Fibroblast of skin of abdomen (primary cell): ENCODE results near the gene HTRA2. TPM values are rescaled to one million over a fixed set of nuclear protein-coding genes. Genes with fewer than 3 reads are reported as not detected.
"Not testable (repeated sequence)": the region's sequence is repeated elsewhere in the genome, so short reads cannot be mapped to it uniquely, and the experiment has no call there.

Source experiments
- DNase-seq: peaks from one replicate; pipeline ENCODE4 v3.0.0-alpha.2; 2013
- polyA plus RNA-seq, 2 experiments: library from polyadenylated mRNA; unstranded; fragments of 120-200 nt; gene quantifications; one replicate each; pipeline ENCODE4 v1.2.1, GENCODE V29; 2013; ENCODE audit not compliant: insufficient read length in 2 of 2

HTRA2 gene
- 23.0 TPM for polyA plus RNA-seq (2013, experiment 1 of 2; ENCODE audit: insufficient read length)
- 22.6 TPM for polyA plus RNA-seq (2013, experiment 2 of 2; ENCODE audit: insufficient read length)

DNA sequence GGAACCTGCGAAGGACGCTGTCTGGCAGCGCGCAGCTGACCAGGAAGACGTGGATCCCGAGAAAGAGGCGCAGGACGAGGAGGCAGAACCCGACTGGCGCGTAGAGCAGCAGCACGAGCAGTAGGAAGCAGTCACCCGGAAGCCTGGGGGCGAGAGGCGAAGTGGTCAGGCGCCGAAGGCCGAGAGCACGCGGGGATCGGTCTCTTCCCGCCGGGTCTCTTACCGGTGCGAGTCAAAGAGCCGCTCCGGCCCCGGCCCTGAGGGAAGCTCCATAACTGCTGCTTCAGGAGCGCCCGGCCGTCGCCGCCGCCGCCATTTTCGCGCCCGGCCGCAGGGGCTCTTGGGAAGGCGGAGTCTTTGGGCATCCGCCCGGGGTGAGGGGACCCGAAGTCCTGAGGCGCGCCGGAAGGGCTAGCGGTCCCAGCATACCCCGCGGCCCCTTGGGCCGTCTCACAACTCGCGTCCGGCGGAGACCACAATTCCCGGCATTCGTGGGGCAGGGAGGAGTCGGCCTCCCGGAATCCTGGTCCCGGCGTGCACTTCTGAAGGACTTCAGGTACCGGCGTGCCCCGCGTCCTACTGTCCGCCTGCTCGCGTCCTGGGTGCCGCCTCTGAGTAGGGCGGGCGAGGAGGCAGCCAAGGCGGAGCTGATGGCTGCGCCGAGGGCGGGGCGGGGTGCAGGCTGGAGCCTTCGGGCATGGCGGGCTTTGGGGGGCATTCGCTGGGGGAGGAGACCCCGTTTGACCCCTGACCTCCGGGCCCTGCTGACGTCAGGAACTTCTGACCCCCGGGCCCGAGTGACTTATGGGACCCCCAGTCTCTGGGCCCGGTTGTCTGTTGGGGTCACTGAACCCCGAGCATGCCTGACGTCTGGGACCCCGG is at the start of gene HTRA2, which contains the start of gene AUP1:
TSS of gene HTRA2 (plus strand) at position 577 of the 882 bp plus-strand sequence. CDS start at position 651, 74 bp downstream.
TSS of gene AUP1 (minus strand) at position 350 of the 882 bp plus-strand sequence. CDS start at position 273, 77 bp downstream.
- DNase-seq = peak; percentile 99

DNA sequence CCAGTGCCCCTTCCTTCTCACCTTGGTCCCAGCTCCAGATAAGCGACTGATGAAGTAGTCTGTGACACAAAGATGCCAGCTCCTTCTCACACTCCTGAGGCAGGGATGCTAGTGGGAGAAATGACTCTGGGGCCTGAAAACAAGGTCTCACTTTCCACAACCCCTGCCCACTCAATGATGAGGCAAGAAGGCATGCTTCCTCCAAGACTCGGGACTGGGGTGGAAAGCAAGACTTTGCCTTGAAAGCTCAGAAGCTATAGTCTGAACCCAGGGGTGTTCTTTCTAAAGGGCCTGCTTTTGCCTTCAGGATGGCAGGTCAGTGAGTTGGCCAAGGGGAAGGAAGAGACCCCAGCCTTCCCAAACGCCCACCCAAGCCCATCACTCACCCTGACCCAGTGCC is 48.3 kb upstream of the HTRA2 start:
- no peak for DNase-seq

DNA sequence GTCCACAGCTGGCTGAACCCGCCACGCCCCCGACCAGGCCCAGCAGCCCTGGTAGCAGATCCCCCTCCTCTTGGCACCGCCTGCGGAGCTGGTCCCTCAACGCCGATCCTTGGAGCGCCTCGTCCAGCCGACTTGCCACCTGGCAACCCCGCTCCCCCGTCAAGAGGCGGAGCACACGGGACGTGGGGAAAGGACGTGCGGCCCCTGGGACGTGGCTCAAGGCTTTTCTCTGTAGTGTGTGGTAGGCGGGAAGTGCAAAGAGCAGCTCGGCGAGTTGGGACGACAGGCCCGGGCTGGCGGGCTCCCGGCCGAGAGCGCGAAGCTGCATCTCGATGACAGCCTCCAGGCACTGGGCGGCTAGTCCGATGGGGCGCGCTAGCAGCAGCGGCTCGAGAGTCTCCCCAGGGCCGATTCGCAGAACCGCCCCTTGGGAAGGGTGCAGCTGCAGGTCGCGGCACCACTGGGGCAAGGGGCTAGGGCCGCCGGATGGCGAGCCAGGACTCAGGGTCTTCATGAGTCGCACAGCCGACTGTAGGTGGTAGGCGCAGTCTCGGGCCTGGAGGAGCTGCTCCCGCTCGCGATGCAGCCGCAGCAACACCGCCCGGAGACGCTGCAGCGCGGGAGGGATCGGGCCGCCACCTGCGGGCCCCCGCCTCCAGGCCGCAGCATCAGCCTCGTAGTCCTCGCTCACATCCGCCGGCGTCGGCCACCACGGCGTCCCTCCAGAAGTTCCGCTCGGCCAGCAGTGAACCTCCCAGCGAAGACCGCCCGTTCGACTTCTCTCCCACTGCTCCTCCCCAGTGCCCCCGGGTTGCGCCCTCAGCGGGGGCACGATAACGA is 47.6 kb upstream of the HTRA2 start:
- no peak for DNase-seq

- peak; percentile 95 for DNase-seq
These were observed 46.7 kb upstream of the HTRA2 start, which contains the start of the genes CCDC142 and TTC31 for GRCh38 chr2:74482801-74483674. CCDC142 (minus strand) TSS chr2:74482998; CDS start chr2:74482837, 161 bp downstream. TTC31 (plus strand) TSS chr2:74483081; CDS start chr2:74483096, 15 bp downstream.

DNA sequence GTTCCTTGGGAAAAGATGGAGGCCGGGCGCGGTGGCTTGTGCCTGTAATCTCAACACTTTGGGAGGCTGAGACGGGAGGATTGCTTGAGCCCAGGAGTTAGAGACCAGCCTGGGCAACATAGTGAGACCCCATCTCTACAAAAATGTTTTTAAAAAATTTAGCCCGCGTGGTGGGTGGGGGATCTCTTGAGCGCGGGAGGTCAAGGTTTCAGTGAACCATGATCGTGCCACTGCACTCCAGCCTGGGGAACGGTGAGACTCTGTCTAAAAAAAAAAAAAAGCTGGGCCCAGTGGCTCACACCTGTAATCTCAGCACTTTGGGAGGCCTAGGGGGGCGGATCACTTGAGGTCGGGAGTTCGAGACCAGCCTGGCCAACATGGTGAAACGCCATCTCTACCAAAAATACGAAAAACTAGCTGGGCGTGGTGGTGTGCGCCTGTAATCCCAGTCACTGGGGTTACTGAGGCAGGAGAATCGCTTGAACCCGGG is 46.0 kb upstream of the HTRA2 start:
- DNase-seq = not testable (repeated sequence)

DNA sequence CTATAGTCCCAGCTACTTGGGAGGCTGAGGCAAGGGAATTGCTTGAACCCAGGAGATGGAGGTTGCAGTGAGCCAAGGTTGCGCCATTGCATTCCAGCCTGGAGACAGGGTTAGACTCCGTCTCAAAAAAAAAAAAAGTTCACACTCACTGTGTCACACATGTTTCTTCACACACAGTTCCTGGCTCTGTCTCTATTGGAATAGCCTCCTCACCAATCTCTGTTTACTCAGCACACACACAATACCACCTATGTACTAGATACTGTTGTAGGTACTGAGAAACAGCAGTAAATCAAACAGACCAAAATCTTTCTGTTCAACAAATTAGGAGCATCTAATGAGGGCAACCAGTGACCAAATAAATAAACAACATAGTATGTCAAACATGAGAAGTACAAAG is 43.6 kb upstream of the HTRA2 start:
- DNase-seq = no peak

GRCh38 chr2:74488643-74489481 is 40.9 kb upstream of the HTRA2 start:
- DNase-seq = no peak

DNA sequence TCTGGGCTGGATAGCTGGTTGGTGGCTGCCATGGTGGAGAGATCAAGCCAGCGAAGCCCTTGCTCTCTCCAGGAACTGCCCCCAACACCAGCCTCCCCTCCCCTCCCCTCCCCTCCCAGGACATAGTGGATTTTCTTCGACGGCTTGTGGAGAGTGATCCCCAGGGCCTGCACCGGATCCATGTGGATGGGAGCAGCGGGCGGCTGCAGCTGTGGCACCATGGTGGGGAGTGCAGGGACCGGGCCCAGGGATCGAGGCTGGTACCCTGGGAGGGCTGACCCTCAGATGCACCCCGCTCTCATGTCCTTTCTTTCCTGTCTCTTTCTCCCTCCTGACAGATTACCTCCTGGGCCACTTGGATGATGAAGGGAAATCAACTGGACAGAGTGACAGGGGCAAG is 39.8 kb upstream of the HTRA2 start:
- no peak for DNase-seq

- DNase-seq = no peak
These were observed 37.8 kb upstream of the HTRA2 start for GRCh38 chr2:74491648-74492544.

DNA sequence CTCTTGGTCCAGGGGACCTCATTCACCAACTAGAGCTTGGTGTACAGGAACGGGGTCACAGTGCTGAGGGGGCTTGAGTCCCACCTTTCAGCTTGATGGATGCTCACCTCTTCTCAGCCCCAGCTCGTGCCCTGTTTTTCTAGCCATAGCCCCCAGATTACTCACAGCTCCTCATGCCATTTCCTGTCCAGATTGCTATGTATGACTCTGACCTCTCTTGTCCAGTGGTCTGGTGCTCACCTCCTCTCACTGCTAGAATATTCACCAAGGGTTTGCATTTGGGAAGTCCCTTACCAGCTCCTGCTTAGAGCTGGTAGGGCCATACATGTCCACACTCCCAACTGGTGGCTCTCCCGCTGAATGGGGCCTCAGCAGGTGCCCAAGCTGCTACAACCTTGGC is 36.2 kb upstream of the HTRA2 start:
- no peak for DNase-seq

DNA sequence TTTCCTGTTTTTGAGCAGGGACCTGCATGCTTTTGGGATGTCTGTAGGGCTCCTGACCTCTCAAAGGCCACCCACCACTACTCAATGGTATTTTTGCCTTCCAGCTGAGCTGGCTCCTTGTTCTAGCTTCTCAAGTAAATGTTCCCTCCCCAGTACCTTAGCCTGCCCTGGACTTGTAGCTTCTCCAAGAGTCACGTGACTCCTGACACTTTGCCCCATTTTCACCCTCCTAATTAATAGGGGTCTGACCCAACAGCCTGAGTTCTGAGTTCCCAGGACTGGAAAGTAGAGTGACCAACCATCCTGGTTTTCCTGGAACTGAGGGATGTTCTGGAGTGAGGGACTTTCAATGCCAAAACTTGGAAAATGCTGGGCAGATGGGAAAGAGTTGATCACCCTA is 34.3 kb upstream of the HTRA2 start:
- DNase-seq = no peak

- DNase-seq = no peak
These were observed 32.5 kb upstream of the HTRA2 start for GRCh38 chr2:74496997-74497776.

DNA sequence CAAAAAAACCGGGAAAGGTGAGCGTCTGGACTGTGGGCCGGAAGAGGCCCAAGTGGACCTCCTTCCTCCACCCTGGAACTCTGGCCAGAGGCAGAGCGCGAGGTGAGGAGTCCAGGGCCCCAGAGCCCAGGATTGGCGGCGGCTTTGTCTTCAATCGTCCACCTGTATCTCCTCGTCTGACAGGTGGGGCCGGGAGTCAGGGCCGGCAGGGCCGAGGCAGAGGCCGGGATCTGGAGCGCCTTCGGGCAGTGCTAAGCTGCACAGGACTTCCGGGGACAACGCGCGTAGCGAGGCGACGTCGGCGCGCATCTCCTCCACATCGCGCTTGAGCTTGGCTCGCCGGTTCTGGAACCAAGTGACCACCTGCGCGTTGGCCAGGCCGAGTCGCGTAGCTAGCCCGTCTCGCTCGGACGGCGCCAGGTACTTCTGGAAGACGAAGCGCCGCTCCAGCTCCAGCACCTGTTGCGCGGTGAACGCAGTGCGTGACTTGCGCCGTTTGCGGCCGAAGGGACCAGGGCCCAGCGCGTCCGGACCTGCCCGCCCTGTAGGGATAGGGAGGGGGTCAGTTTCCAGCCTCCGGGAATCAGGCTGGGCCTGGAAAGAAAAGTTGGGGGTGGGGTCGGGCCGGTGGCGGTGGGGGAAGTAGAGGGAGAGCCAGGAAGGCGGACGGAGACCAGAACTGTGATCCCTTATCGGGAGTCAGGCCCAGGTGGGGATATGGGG is 31.8 kb upstream of the HTRA2 start:
- DNase-seq = no peak

GRCh38 chr2:74498500-74499266 is 31.1 kb upstream of the HTRA2 start:
- DNase-seq = no peak

DNA sequence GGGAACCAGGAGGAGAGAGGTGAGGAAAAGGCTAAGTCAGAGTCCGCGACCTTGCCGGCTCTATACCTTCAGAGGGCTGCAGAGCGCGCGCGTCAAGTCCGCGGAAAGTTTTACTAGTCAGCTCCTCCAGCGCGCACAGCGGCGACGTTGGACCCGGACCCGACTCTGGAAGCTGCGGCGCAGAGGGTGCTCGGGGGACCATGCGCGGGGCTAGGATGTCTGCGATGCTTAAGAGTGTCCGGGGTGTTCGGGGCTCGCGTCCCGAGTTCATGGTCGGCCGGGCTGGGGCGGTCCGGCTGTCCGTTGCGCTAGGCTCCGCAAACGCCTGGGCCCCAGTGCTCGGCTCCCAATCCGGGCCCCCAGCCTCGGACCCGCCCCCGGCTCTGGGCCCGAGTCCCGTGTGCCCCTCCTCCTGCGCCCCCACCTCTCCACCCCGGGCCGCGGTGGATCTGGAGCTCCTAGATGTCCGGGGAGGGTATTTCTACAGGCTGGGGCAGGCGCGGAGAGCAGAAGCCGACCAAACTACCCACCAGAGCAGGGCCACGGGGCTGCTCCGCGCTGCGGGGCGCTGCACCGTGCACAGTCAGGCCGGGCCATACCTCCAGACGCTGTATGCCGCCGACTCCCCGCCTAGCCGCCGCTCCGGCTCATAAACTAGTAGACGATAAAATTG is 30.3 kb upstream of the HTRA2 start, which contains the start of gene LBX2:
TSS of gene LBX2 (minus strand) at position 337 of the 673 bp plus-strand sequence. CDS start at position 271, 66 bp downstream.
- no peak for DNase-seq

DNA sequence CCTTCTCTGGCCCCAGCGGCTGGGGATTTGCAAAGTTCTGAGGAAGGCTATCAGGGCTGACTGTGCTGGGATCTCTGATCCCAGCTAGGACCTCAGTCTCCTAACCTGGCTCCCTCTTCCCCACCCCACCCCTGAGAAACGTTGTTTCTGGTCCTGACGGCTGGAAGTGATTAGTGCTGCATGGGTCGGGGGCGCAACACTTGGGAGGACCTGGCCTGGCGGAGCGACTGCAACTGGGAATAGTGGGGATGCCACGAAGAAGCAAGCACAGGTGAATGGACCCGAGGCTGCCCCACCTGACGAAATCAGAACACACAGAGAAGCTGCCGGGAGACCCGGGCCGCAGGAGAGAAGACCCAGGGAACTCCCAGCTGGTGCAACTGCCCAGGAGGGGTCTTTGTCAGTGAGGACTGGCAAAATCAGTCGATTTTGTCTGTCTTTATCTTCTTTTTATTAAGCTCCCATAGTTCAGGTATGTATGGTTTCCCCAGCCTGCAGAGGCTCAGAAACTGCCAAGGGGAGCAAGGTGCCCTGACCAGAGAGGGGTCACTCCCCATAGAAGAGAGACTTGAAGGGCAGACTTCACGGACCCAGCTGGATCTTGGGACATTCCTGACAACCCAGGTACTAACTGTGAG is 29.7 kb upstream of the HTRA2 start:
- DNase-seq = no peak
